Pancreas (tissue), 10 donors: ENCODE measurements around the gene KIF16B. TPM values are rescaled to one million over a fixed set of nuclear protein-coding genes. Genes with fewer than 3 reads are reported as not detected.

Experiments used
- ATAC-seq, 4 donors: fragments of 200-7000 bp; cut with Tn5 transposase; one replicate each; pipeline versions ENCODE4 v1.8.0 to v1.9.1; 2020; ENCODE audit warnings: mild to moderate bottlenecking in 4 of 4, moderate library complexity in 4 of 4
- DNase-seq, 6 donors: peaks; one replicate each; pipeline ENCODE4 v3.0.0-alpha.2; 2020
- FAIRE-seq: peaks from 2 replicates; lab custom pipeline; 2012; peaks lifted over from hg19 to GRCh38; lab: Jason Lieb, UNC
- H3K27ac ChIP-seq, 4 donors: fragments of 200-600 bp; sonication (generic); 1 replicate in 3 of 4; 2 replicates in 1 of 4; pipeline versions ENCODE4 v1.5.0 to v1.8.0; 2020
- H3K27me3 ChIP-seq, 4 donors: fragments of 200-600 bp; one replicate each; pipeline ENCODE4 v1.8.0; 2021
- H3K36me3 ChIP-seq, 3 donors: fragments of 200-600 bp; sonication (generic) in 1 of 3; one replicate each; pipeline versions ENCODE4 v1.5.0 to v1.8.0; 2020 to 2021
- H3K4me1 ChIP-seq, 3 donors: fragments of 200-600 bp; one replicate each; pipeline ENCODE4 v1.8.0; 2021
- H3K4me3 ChIP-seq, 4 donors: fragments of 200-600 bp; sonication (generic) in 2 of 4; one replicate each; pipeline versions ENCODE4 v1.5.0 to v1.8.0; 2020 to 2021
- H3K9me3 ChIP-seq, 4 donors: fragments of 200-600 bp; one replicate each; pipeline ENCODE4 v1.8.0; 2021
- CTCF ChIP-seq, 4 donors: fragments of 200-600 bp; sonication (generic) in 3 of 4; IDR thresholded peaks; one replicate each; pipeline versions ENCODE4 v1.5.0 to v1.8.0; 2021; ENCODE audit warnings: antibody characterized with exemption in 4 of 4
- WGBS, 2 donors: extraction: QIAGEN DNeasy Blood & Tissue Kit; methylation state at CpG; one replicate each; pipeline ENCODE4 v1.1.7; 2013; 5-methylcytosine and 5-hydroxymethylcytosine counted together
- intact Hi-C, 3 donors: fragments of 100-400 bp; cut with DNase I; formaldehyde crosslinking; loops; one replicate each; pipeline versions ENCODE4 v1.11.1 to v1.14.2; 2022
- polyA plus RNA-seq, 2 donors: library from polyadenylated mRNA; stranded (reverse); fragments of 200-250 nt; gene quantifications; one replicate each; pipeline ENCODE4 v1.2.3, GENCODE V29; 2013
- total RNA-seq, 6 donors: library from RNA; stranded (reverse); fragmentation: NEBNext Ultra II Directional in 4 of 6; extraction: Animal tissue kit (Norgen Biotek cat#: 25700) in 4 of 6; gene quantifications; one replicate each; pipeline versions ENCODE4 v1.2.1 to v1.2.4, GENCODE V29; 2021 to 2023
- donor health status: healthy with polysubstance abuse.
- donor health status: DM: no; HTN: no; CAD: no; lungs with moderate emphysema.
- donor health status: DM: no; HTN: no; CAD: no.
- donor health status: control.
- donor health status: control.
- donor health status: Bipolar disorder and iron deficiency.
- donor health status: DM: yes; HTN: yes; CAD: no.
- donor health status: DM: no; HTN: no; CAD: no.
- donor health status: DM: no; HTN: no; CAD: no.
- donor health status: DM: yes; HTN: yes; CAD: no.

The KIF16B gene
- total and polyA plus RNA-seq, 8 donors, result 4.4 to 12.2 (median 7.3) TPM

GRCh38 chr20:16270314-16270931, 302.8 kb downstream of the KIF16B start:
- 87 to 93% methylated on average over 6 of the region's 6 CpGs for WGBS, 2 donors
- Histone ChIP-seq H3K27ac (no peak overlapping the region), H3K36me3 (no peaks in the 10 kb centered on the region), H3K4me1 (peaks cover 0 to 7% (median 7%) of the 10 kb centered on the region in 3 donors), H3K9me3 (no peaks in the 10 kb centered on the region), H3K4me3 (no peak overlapping the region), H3K27me3 (no peaks in the 10 kb centered on the region)
- no peak for TF ChIP-seq CTCF (IDR thresholded peaks at IDR 0.05)
- FAIRE-seq (no peak), DNase-seq (no peak), ATAC-seq (no peak)
- intact Hi-C loops, result no loop called here

- WGBS, 2 donors, result 96 to 99% methylated on average over 4 of the region's 4 CpGs
These were observed 305.7 kb downstream of the KIF16B start for GRCh38 chr20:16267526-16267925.

GRCh38 chr20:16265334-16265733, 307.9 kb downstream of the KIF16B start:
- H3K4me1 ChIP-seq, result peaks cover 0 to 9% (median 0%) of the 10 kb centered on the region in 3 donors
- no peak overlapping the region for H3K27ac ChIP-seq
- H3K36me3 ChIP-seq, result no peaks in the 10 kb centered on the region
- no peaks in the 10 kb centered on the region for H3K9me3 ChIP-seq
- H3K4me3 ChIP-seq, result no peak overlapping the region
- 91 to 99% methylated on average over 5 of the region's 5 CpGs for WGBS, 2 donors
- ATAC-seq (no peak), FAIRE-seq (no peak), DNase-seq (no peak)
- H3K27me3 ChIP-seq, result no peaks in the 10 kb centered on the region
- intact Hi-C loops, result no loop called here
- TF ChIP-seq CTCF (IDR thresholded peaks at IDR 0.05), result no peak

More at GRCh38 chr20:16267526-16267925, 305.7 kb downstream of the KIF16B start:
- Histone ChIP-seq H3K4me1 (peaks cover 0 to under 1% (median 0%) of the 10 kb centered on the region in 3 donors), H3K4me3 (no peak overlapping the region), H3K9me3 (no peaks in the 10 kb centered on the region), H3K27ac (no peak overlapping the region), H3K36me3 (no peaks in the 10 kb centered on the region), H3K27me3 (no peaks in the 10 kb centered on the region)
- no peak for TF ChIP-seq CTCF (IDR thresholded peaks at IDR 0.05)
- DNase-seq, result no peak
- intact Hi-C loops, result no loop called here
- no peak for FAIRE-seq
- no peak for ATAC-seq

- FAIRE-seq (no peak), ATAC-seq (no peak), DNase-seq (no peak)
- Histone ChIP-seq H3K4me1 (peaks cover 0 to 9% (median 0%) of the 10 kb centered on the region in 3 donors), H3K27me3 (no peaks in the 10 kb centered on the region), H3K9me3 (no peaks in the 10 kb centered on the region), H3K36me3 (no peaks in the 10 kb centered on the region), H3K27ac (no peak overlapping the region), H3K4me3 (no peak overlapping the region)
- intact Hi-C loops, result no loop called here
- no peak for TF ChIP-seq CTCF (IDR thresholded peaks at IDR 0.05)
- WGBS, 2 donors, result 69 to 94% methylated on average over 2 of the region's 2 CpGs
These were observed 309.7 kb downstream of the KIF16B start for GRCh38 chr20:16263582-16263981.

GRCh38 chr20:16262594-16262993, 310.7 kb downstream of the KIF16B start:
- no peaks in the 10 kb centered on the region for H3K27me3 ChIP-seq
- no peaks in the 10 kb centered on the region for H3K9me3 ChIP-seq
- peaks cover 0 to 9% (median 0%) of the 10 kb centered on the region in 3 donors for H3K4me1 ChIP-seq
- peak; percentile 35 to 74 (median 50) for ATAC-seq
- peak in 3 of 6 donors; percentile 21 to 35 (median 31) for DNase-seq
- no peak overlapping the region for H3K27ac ChIP-seq
- 11 to 15% methylated on average over 5 of the region's 5 CpGs for WGBS, 2 donors
- TF ChIP-seq CTCF (IDR thresholded peaks at IDR 0.05), result no peak
- H3K4me3 ChIP-seq, result no peak overlapping the region
- H3K36me3 ChIP-seq, result no peaks in the 10 kb centered on the region
- no peak for FAIRE-seq
- intact Hi-C loops, result no loop called here
